GM21576 (cell line): ENCODE measurements around the gene AGR2.

ENCODE experiments used
- ATAC-seq: cut with Tn5 transposase; IDR thresholded peaks from one replicate; pipeline ENCODE4 v1.9.1; 2021; ENCODE audit warnings: mild to moderate bottlenecking, moderate library complexity; ENCODE audit not compliant: unreplicated experiment

AGR2 gene

DNA sequence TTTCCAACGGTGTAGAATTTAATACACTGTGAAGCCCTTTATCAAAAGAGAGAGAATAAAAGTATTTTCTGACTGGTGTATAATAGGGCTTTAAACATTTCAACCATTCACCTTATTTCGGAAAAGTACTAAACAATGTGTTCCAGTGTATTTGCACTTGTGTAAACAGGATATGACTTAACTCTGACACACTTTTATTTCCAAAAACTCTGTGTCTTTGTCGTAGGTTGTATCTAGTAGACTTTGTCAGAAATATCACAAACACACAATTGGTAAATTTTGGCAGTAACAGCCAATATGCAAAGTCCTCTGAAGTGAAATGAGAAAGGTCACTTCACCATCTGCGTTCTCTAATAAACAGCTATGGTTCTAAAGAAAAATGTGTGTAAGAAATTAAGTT, 61.6 kb downstream of the AGR2 start:
- no peak for ATAC-seq

DNA sequence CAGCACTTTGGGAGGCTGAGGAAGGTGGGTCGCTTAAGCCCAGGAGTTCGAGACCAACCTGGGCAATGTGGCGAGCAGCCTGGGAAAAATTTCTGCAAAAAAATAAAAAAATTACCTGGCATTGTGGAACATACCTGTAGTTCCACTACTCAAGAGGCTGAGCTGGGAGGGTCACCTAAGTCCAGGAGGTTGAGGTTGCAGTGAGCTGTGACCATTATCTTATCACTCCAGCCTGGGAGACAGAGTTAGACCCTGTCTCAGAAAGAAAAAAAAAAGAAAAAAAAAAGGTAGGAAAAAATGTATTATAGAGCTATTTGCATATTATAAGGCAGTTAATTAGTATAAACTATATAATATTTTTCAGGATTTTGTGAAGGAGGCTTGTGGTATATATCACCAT, 62.3 kb downstream of the AGR2 start:
- no peak for ATAC-seq
